ENCODE results near the gene JDP2.

Gene JDP2

DNA sequence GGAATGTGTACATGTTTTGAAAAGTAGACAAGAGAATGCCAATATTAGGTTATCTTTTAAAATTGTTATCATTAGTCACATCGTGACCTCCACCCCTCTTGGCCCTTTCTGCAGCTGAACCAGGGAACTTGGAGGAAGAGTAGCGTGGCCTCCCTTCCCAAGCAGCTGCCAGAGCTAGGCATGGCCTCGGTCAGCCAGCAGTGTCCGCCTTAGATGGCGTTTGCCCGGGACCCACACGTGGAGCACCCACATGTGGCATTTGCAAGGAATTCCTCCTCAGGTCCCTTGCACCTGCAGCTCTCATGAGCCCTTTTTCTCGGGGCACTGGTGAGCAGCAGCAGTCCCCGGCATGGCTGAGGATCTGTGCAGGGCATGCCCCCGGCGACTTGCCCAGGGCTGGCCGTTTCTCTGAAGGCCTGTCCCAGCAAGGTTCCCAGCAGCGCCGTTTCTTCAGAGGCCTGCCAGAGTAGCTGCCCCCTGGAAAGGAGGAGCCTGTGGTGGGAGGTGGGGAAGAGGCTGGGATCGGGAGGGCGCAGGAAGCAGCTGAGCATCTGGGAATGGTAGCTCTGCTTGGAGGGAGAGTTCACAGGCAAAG is 10.8 kb downstream of the JDP2 start:
- H3K27ac Mint-ChIP-seq: no peak overlapping the region
- ATAC-seq: no peak
- H3K36me3 Mint-ChIP-seq (ENCODE audit: low read depth): no peaks in the 10 kb centered on the region
- H3K27me3 Mint-ChIP-seq: no peaks in the 10 kb centered on the region
- H3K4me1 Mint-ChIP-seq: peaks cover 4% of the 10 kb centered on the region
- no peak for DNase-seq
- H3K4me3 Mint-ChIP-seq: no peak overlapping the region
- H3K9me3 Mint-ChIP-seq: no peaks in the 10 kb centered on the region

DNA sequence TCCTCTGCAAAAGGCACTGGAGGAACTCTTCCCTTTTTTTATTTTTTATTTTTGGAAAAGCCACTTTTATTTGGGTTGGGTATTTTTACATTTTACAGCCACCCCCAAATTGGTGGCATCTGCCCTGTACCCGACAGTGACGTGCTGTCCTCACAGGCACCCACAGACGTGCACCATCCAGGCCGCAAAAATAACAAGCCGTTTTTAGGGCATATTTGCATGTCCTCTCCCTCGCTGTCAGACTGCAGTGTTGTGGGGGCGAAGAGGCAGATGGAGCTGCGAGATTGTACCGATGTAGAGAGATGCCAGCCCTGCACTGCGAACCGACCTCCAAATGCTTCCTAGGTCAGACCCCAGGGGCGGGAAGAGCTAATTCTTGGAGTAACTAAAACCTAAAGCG is 12.2 kb downstream of the JDP2 start:
- Mint-ChIP-seq H3K4me1 (peaks cover 4% of the 10 kb centered on the region), H3K4me3 (no peak overlapping the region), H3K27me3 (no peaks in the 10 kb centered on the region), H3K9me3 (no peaks in the 10 kb centered on the region), H3K36me3 (ENCODE audit: low read depth) (no peaks in the 10 kb centered on the region), H3K27ac (no peak overlapping the region)
- no peak for ATAC-seq
- DNase-seq: no peak

DNA sequence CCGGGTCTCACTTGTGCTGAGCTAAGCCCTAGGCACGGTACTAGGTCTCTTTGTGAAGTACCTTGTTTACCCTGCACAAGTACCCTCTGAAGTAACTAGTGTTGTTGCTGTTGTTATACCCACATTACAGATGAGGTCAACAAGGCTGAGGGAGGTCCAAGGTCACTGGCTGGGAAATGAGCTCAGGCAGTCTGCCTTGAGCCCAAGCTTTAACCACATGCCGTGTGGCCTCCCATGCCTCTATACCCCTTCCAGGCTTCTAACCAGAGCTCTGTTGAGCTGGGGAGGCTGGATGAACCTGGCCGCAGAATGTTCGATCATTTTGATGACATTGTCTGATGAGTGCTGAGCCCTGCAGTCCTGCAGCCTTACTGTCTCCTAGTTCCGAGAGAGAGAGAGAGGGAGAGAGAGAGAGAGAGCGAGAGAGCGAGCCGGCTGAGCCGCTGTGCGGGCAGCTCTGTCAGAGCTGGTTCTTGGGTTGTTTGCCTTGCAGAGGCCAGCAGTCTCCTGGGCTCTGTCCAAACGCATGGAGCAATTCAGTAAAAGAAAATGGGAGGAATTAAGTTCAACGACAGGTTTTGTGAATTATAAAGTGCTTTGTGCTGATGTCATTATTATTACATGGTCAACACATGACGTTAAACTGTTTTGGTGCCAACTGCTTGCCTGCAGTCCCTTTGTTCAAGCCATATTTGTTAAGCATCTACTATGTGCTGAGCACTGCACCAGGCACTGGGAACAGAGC is 13.1 kb downstream of the JDP2 start:
- ATAC-seq: no peak
- Mint-ChIP-seq H3K27ac (no peak overlapping the region), H3K36me3 (ENCODE audit: low read depth) (no peaks in the 10 kb centered on the region), H3K27me3 (no peaks in the 10 kb centered on the region), H3K4me1 (no peaks in the 10 kb centered on the region), H3K9me3 (no peaks in the 10 kb centered on the region), H3K4me3 (no peak overlapping the region)
- no peak for DNase-seq

DNA sequence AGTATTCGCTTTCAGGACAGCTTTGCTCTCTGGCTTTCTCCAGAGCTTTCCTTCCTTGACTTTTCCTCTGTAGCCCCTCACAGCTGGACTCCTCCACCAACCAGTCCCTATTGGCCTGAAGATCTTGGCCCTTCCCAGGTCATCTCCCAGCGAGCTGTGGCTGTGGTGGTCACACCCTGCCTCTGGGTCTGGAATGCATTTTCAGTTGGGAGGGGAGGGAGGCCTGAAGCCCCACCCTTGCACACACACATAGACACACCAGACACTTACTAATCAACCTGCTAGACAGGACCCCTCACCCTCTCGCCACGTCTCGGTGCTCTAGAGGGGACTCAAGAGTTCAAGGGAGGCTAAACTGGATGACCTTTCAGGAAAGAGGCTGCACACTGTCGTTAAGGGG is 13.9 kb downstream of the JDP2 start:
- no peaks in the 10 kb centered on the region for H3K27me3 Mint-ChIP-seq
- H3K36me3 Mint-ChIP-seq (ENCODE audit: low read depth): no peaks in the 10 kb centered on the region
- H3K27ac Mint-ChIP-seq: no peak overlapping the region
- no peaks in the 10 kb centered on the region for H3K9me3 Mint-ChIP-seq
- ATAC-seq (no peak), DNase-seq (no peak)
- H3K4me1 Mint-ChIP-seq: no peaks in the 10 kb centered on the region
- no peak overlapping the region for H3K4me3 Mint-ChIP-seq

DNA sequence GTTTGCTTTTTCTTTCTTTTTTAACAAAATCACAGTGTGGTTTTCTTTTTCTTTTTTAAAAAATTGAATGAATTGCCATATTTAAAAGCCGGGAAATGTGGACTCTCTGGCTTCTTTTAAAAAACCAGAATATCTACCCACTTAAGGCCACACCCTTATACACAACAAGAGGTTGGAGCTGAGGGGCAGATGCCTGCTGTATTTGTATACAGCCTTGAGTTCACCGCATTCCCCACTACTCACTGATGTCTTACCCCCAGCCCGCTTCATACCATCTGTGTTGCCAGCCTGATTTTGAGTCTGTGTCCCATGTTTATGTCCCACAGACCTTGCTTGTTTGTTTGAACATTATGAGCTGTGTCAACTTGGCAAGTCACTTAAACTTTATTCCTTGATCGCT is 14.3 kb downstream of the JDP2 start:
- Mint-ChIP-seq H3K4me1 (no peaks in the 10 kb centered on the region), H3K9me3 (no peaks in the 10 kb centered on the region), H3K27me3 (no peaks in the 10 kb centered on the region), H3K36me3 (ENCODE audit: low read depth) (no peaks in the 10 kb centered on the region), H3K4me3 (no peak overlapping the region), H3K27ac (no peak overlapping the region)
- no peak for DNase-seq
- no peak for ATAC-seq

DNA sequence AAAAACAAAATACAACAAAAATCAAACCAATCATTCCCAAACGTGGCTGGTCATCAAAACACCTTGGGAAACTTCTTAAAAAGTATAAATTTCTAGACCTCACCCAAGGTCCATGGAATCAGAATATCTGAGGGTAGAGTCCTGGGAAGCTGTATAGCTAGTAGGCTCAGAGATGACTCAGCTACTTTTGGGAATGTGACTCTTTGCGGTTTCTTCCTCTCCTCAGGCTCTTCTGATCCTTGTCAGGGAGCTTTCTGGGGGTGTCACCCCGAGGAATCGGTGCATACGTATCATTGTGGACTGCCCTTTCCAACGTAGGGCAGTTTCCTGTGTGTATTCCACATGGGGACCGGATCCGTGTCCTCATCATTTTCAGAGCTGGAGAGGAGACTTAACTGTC is 14.8 kb downstream of the JDP2 start:
- no peak for ATAC-seq
- Mint-ChIP-seq H3K9me3 (no peaks in the 10 kb centered on the region), H3K36me3 (ENCODE audit: low read depth) (no peaks in the 10 kb centered on the region), H3K27me3 (no peaks in the 10 kb centered on the region), H3K4me3 (no peak overlapping the region), H3K27ac (no peak overlapping the region), H3K4me1 (no peaks in the 10 kb centered on the region)
- no peak for DNase-seq

DNA sequence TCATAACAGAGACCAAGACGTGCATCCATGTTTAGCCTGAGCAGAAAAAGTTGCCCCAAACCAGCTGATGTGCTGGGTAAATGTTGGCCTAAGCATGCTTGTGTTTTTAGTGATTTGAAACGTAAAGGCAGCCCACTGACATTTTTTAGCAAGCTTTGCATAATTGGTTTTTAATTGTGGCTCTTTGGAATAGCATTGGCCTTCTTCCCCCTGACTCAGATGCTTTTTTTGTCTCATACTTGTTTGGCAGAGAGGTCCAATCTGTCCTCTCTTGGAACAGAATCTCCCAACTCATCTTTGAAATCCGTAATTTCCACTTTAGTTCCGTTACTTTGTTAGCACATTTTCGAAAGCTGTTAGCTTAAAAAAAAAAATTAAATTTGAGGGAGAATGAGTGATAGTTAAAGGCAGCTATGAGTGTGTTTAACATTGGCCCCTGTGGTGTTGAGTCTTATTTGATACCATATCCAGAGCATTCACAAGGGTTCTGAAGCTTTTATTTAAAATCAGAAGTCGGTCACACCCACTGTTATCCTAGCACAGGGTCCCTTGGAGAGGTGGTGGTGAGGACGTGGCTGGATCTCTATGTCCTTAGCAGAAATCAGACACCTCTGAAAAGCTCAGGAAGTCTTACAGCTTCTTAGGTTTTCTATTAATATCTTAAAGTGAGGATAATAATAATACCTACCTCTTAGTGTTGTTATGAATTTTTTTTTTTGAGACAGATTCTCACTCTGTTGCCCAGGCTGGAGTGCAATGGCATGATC is 15.6 kb downstream of the JDP2 start:
- H3K27ac Mint-ChIP-seq: no peak overlapping the region
- no peaks in the 10 kb centered on the region for H3K9me3 Mint-ChIP-seq
- DNase-seq (no peak), ATAC-seq (no peak)
- no peaks in the 10 kb centered on the region for H3K27me3 Mint-ChIP-seq
- H3K36me3 Mint-ChIP-seq (ENCODE audit: low read depth): no peaks in the 10 kb centered on the region
- H3K4me3 Mint-ChIP-seq: no peak overlapping the region
- no peaks in the 10 kb centered on the region for H3K4me1 Mint-ChIP-seq

DNA sequence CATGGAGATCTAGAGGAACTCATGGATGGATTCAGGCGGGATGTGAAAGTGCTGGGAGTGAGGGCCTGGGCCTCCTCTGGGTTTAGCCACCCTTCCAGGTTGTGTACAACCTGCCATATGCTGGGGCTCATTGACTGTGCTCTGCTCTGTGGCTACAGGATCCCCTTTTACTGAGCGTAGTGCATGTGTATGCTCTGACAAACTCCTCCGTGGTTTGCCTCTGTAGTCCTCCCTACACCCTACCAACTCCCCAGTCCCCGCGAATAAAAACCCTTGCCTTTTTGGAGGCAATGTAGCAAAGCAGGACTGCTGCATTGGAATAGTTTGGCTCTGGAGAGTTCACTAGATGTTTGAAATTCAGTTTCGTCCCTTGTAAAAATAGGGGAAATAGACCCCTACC is 17.4 kb downstream of the JDP2 start:
- H3K4me3 Mint-ChIP-seq: no peak overlapping the region

DNA sequence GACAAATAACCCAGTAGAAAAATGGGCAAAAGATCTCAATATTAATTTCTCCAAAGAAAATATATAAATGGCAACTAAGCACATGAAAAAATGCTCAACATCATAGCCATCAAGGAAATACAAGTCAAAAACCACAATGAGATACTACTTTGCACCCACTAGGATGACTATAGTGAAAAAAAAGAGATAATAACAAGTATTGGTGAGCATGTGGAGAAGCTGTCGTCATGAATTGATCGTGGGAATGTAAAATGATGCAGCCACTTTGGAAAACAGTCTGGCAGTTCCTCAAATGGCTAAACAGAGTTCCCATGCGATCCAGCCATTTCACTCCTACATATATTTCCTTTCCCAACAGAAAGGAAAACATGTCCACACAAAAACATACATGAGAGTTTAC is 18.1 kb downstream of the JDP2 start:
- Mint-ChIP-seq H3K27ac (no peak overlapping the region), H3K4me1 (no peaks in the 10 kb centered on the region), H3K9me3 (no peaks in the 10 kb centered on the region), H3K36me3 (ENCODE audit: low read depth) (no peaks in the 10 kb centered on the region), H3K4me3 (no peak overlapping the region), H3K27me3 (no peaks in the 10 kb centered on the region)
- ATAC-seq (no peak), DNase-seq (no peak)

More for the DNA sequence above, 17.4 kb downstream of the JDP2 start:
- no peak overlapping the region for H3K27ac Mint-ChIP-seq
- no peaks in the 10 kb centered on the region for H3K4me1 Mint-ChIP-seq
- DNase-seq: no peak
- no peaks in the 10 kb centered on the region for H3K9me3 Mint-ChIP-seq
- ATAC-seq: no peak
- H3K36me3 Mint-ChIP-seq (ENCODE audit: low read depth): no peaks in the 10 kb centered on the region
- H3K27me3 Mint-ChIP-seq: no peaks in the 10 kb centered on the region

DNA sequence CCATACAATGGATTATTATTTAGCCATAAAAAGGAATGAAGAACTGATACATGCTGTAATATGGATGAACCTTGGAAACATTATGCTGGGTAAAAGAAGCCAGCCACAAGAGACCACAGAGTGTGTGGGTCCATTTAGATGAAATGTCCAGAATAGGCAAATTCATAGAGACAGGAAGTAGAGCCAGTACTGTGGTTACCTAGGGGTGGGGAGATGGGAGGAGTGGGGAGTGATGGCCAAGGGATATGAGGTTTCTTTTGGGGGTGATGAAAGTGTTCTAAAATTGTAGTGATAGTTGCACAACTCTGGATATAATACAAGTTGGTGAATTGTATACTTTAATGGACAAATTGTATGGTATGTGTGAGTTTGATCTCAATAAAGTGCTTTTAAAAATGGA is 18.6 kb downstream of the JDP2 start:
- ATAC-seq (no peak), DNase-seq (no peak)
- Mint-ChIP-seq H3K36me3 (ENCODE audit: low read depth) (no peaks in the 10 kb centered on the region), H3K4me3 (no peak overlapping the region), H3K27me3 (no peaks in the 10 kb centered on the region), H3K4me1 (no peaks in the 10 kb centered on the region), H3K27ac (no peak overlapping the region), H3K9me3 (no peaks in the 10 kb centered on the region)

DNA sequence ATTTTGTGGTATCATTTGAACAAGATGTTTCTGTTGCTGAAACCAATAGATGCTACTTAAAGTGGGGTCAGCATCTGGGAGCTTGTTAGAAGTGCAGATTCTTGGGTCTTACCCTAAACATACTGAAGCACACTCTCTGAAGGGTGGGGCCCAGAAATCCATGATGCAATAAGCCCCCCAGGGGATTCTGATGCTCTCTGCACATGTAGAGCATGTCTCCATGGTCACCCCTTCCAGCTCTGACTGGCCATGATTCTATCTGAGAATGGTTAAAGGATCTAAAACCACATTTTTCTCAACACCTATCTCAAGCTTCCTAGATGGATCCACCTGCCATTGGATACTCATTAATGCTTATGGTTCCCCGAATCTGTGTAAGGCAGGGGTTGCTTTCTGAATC is 20.4 kb downstream of the JDP2 start:
- ATAC-seq: no peak
- H3K27me3 Mint-ChIP-seq: no peaks in the 10 kb centered on the region
- DNase-seq: no peak
- no peak overlapping the region for H3K27ac Mint-ChIP-seq
- H3K36me3 Mint-ChIP-seq (ENCODE audit: low read depth): no peaks in the 10 kb centered on the region
- no peak overlapping the region for H3K4me3 Mint-ChIP-seq
- no peaks in the 10 kb centered on the region for H3K9me3 Mint-ChIP-seq
- H3K4me1 Mint-ChIP-seq: no peaks in the 10 kb centered on the region

DNA sequence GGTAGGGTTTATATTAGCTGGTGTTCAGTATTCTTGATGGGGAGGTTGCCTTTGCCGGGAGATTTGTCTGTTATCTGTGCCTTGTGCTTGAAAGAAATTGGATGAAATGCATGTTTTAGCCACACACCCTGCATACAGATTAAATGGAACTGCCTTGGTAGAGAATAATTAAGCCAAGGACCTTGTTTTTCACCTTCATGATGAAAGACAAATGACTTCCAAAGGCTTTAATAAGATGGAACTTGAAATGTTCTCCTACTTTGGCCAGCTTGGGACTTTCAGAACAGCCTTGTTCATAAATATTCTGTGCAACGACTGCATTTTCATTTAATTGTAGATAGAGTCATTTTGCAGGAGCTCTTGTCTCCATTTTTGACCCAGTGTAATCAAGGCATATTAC is 21.2 kb downstream of the JDP2 start:
- DNase-seq (no peak), ATAC-seq (no peak)
- no peak overlapping the region for H3K27ac Mint-ChIP-seq
- peaks cover 2% of the 10 kb centered on the region for H3K4me1 Mint-ChIP-seq
- no peaks in the 10 kb centered on the region for H3K36me3 Mint-ChIP-seq (ENCODE audit: low read depth)
- no peak overlapping the region for H3K4me3 Mint-ChIP-seq
- no peaks in the 10 kb centered on the region for H3K27me3 Mint-ChIP-seq
- no peaks in the 10 kb centered on the region for H3K9me3 Mint-ChIP-seq

DNA sequence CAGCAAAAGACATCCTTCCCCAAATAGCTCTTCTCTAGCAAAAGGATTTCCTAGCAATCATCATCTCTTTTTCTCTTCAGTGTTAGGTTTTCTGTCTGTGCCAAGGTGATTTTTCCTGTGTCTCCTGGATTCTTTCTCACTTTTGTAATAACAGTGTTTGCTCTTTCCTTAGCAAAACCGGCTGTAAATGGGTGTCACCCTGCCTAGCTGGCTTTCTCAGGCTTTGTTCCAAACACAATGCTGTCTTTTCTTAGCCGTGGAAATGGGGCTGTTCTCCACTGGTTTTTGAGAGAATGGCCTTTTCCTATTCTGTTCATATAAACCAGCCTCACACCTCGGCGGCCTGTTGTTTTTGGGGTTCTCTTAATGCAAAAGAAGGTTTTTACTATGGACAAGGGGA is 21.9 kb downstream of the JDP2 start:
- Mint-ChIP-seq H3K4me3 (no peak overlapping the region), H3K27ac (no peak overlapping the region), H3K27me3 (no peaks in the 10 kb centered on the region), H3K36me3 (ENCODE audit: low read depth) (no peaks in the 10 kb centered on the region), H3K9me3 (no peaks in the 10 kb centered on the region), H3K4me1 (peaks cover 2% of the 10 kb centered on the region)
- DNase-seq (no peak), ATAC-seq (no peak)

DNA sequence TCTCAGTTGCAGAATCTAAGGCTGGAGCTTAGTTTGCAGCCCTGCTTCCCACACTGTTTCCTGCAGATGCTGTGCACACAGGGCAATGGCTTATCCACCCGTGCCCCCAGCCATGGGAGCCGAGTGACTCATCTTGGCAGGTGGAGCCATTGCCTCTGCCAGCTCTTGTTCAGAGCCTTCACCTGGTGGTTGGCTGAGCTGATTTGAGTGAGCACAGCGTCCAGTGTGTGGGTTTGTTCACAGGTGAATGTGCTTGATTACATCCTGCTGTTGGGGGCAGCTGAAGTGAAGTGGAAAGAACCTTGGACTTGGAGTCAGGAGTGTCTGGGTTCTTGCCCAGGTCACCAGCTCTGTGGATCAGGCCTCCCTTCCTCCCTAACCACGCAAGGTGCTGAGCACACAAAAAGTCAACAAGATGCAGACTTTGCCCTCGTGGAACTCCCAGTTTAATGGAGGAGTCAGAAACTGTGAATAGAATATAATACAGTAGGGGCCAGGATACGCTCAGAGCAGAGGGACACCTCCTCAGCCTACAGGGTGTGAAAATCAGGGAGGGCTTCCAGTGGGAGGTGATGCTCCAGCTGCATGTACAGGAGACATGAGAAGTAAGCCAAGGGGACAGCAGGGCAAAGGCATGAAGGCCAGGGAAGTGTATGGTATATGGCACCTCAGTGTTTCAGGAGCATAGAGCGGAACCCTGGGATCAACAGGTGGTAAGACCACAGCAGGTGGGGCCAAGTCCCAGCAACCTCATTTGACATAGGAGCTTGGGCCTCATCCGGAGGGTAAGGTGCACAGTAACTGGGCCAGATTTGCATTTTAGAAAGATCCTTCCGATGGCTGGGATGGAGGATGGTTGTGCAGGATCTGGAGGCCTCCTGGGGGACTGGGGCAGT is 22.8 kb downstream of the JDP2 start:
- H3K36me3 Mint-ChIP-seq (ENCODE audit: low read depth): no peaks in the 10 kb centered on the region
- no peaks in the 10 kb centered on the region for H3K27me3 Mint-ChIP-seq
- no peak for DNase-seq
- ATAC-seq: no peak
- H3K27ac Mint-ChIP-seq: no peak overlapping the region
- no peaks in the 10 kb centered on the region for H3K9me3 Mint-ChIP-seq
- no peak overlapping the region for H3K4me3 Mint-ChIP-seq
- H3K4me1 Mint-ChIP-seq: peaks cover 2% of the 10 kb centered on the region
